ENCODE data around the gene TYROBP. TPM values are rescaled to one million over a fixed set of nuclear protein-coding genes. Genes with fewer than 3 reads are reported as not detected.

The TYROBP gene
- total RNA-seq, 1 donor, result not detected

DNA sequence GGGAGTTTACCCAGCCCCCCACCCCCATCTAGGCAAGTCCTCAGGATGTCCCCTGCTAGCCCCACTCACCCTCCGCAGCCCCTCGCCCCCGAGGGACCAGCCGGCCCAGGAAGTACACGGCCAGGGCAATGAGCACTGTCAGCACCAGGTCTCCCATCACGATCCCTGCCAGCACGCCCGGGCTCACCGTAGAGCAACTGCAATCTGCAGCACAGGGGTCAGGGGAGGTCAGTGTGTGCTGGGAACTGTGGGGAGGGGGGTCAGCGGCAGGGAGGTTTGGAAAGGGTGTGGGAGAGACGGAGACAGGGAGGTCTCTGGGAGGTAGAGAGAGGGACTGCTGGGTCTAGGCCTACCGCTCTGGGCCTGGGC, 734 bp downstream of the TYROBP start:
- no peak overlapping the region for H3K4me3 ChIP-seq (ENCODE audit: low read depth, low read length)
- TF ChIP-seq, protein P1, sequence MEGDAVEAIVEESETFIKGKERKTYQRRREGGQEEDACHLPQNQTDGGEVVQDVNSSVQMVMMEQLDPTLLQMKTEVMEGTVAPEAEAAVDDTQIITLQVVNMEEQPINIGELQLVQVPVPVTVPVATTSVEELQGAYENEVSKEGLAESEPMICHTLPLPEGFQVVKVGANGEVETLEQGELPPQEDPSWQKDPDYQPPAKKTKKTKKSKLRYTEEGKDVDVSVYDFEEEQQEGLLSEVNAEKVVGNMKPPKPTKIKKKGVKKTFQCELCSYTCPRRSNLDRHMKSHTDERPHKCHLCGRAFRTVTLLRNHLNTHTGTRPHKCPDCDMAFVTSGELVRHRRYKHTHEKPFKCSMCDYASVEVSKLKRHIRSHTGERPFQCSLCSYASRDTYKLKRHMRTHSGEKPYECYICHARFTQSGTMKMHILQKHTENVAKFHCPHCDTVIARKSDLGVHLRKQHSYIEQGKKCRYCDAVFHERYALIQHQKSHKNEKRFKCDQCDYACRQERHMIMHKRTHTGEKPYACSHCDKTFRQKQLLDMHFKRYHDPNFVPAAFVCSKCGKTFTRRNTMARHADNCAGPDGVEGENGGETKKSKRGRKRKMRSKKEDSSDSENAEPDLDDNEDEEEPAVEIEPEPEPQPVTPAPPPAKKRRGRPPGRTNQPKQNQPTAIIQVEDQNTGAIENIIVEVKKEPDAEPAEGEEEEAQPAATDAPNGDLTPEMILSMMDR (IDR thresholded peaks at IDR 0.05; ENCODE audit: insufficient read depth, low read length), result no peak
- DNase-seq (ENCODE audit: low read depth), result no peak

GRCh38 chr19:35905178-35905727, 2.8 kb downstream of the TYROBP start:
- no peak for DNase-seq (ENCODE audit: low read depth)
- TF ChIP-seq, protein P1 (IDR thresholded peaks at IDR 0.05; ENCODE audit: insufficient read depth, low read length), result no peak

DNA sequence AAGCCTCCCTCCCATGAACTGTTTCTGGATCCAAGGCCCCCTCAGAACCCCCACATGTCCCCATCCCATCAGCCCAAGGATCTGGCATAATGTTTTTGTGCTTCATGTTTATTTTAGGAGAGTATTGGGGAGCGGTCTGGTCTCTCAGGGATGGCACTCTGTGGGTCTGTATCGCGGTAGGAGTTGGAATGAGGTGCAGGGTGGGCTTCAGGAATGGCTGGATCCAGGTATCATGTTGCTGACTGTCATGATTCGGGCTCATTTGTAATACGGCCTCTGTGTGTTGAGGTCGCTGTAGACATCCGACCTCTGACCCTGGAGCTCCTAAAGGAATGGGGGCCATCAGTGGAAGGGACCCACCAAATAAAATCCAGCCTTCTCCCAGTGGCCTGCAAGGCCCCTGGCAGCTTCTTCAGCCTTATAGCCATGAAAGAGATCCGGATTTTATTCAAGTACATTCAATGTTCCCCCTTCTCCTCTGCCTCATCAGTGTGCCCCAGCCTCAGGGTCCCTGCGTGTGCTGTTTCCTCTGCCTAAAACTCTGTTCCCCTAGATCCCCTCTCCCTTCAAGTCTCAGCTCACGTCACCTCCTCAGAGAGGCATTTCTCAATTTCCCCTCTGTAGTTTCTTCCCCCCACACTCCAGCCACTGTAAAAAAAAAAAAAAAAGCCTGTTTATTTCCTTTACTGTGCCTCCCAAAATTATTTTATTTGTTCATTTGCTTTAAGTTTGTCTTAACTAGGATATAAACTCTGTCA, 3.6 kb downstream of the TYROBP start:
- TF ChIP-seq, protein P1 (IDR thresholded peaks at IDR 0.05; ENCODE audit: insufficient read depth, low read length), result no peak
- no peak for DNase-seq (ENCODE audit: low read depth)
- H3K4me3 ChIP-seq (ENCODE audit: low read depth, low read length), result no peak overlapping the region

More at GRCh38 chr19:35905178-35905727, 2.8 kb downstream of the TYROBP start:
- no peak overlapping the region for H3K4me3 ChIP-seq (ENCODE audit: low read depth, low read length)

DNA sequence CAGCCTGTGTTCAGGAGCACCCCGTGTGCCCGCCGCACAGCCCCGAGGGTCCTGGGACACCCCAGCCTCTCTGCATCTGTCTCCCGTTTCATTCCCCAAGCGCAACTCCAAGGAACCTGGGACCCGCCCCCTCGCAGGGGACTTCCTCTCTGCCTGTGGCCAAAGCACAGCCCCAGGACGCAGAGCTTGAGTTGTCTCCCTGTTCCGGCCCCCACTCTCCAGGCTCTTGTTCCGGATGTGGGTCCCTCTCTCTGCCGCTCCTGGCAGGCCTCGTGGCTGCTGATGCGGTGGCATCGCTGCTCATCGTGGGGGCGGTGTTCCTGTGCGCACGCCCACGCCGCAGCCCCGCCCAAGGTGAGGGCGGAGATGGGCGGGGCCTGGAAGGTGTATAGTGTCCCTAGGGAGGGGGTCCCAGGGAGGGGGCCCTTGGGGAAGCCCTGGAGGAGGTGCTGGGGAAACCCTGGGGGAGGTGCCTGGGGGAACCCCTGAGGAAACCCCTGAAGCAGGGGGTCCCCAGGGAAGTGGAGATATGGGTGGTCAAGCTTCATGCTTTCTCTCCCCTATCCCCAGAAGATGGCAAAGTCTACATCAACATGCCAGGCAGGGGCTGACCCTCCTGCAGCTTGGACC, 4.4 kb downstream of the TYROBP start:
- DNase-seq (ENCODE audit: low read depth), result peak; percentile 27
- peak overlapping the region; percentile 22 for H3K4me3 ChIP-seq (ENCODE audit: low read depth, low read length)

GRCh38 chr19:35902870-35903475, 5.1 kb downstream of the TYROBP start:
- TF ChIP-seq, protein P1 (IDR thresholded peaks at IDR 0.05; ENCODE audit: insufficient read depth, low read length), result no peak
- no peak for DNase-seq (ENCODE audit: low read depth)
- H3K4me3 ChIP-seq (ENCODE audit: low read depth, low read length), result no peak overlapping the region

More for the DNA sequence above, 4.4 kb downstream of the TYROBP start:
- TF ChIP-seq, protein P1 (IDR thresholded peaks at IDR 0.05; ENCODE audit: insufficient read depth, low read length), result no peak

GRCh38 chr19:35901854-35902661, 6.0 kb downstream of the TYROBP start, which contains the start of gene HCST:
HCST (plus strand) TSS chr19:35902529; CDS start chr19:35902594, 65 bp downstream.
- DNase-seq (ENCODE audit: low read depth), result peak; percentile 65
- no peak within 1 kb of the TSS for H3K4me3 ChIP-seq (ENCODE audit: low read depth, low read length)
- TF ChIP-seq, protein P1 (IDR thresholded peaks at IDR 0.05; ENCODE audit: insufficient read depth, low read length), result no peak
